GM20000 (cell line): ENCODE data around the gene ALPG.
"Not testable (repeated sequence)": the region's sequence is repeated elsewhere in the genome, so short reads cannot be mapped to it uniquely, and the experiment has no call there.

Experiments used
- DNase-seq: peaks from one replicate; pipeline ENCODE4 v3.0.0; 2012; ENCODE audit warnings: low spot score
- CTCF ChIP-seq: IDR thresholded peaks from 2 replicates; pipeline ENCODE4 v1.5.1; 2012; ENCODE audit warnings: mild to moderate bottlenecking, control low read depth; ENCODE audit errors: extremely low read depth, missing control alignments

ALPG gene

GRCh38 chr2:232448304-232448690 lies 41.7 kb downstream of the ALPG start:
- TF ChIP-seq CTCF = no peak
- DNase-seq = no peak

- no peak for TF ChIP-seq CTCF
- DNase-seq = no peak
Measured at GRCh38 chr2:232449964-232450363, 43.3 kb downstream of the ALPG start.

- DNase-seq = not testable (repeated sequence)
Measured at GRCh38 chr2:232451645-232452044, 45.0 kb downstream of the ALPG start.

GRCh38 chr2:232454630-232455029 lies 48.0 kb downstream of the ALPG start:
- no peak for TF ChIP-seq CTCF
- no peak for DNase-seq

GRCh38 chr2:232455426-232456255 lies 49.0 kb downstream of the ALPG start, which contains the start of gene ALPI:
ALPI (plus strand) TSS chr2:232456153; CDS start chr2:232456200, 47 bp downstream.
- no peak for DNase-seq
- no peak for TF ChIP-seq CTCF

GRCh38 chr2:232456296-232457120 lies 49.9 kb downstream of the ALPG start:
- DNase-seq = no peak
- no peak for TF ChIP-seq CTCF

- no peak for TF ChIP-seq CTCF
- no peak for DNase-seq
Measured at GRCh38 chr2:232457121-232458011, 50.7 kb downstream of the ALPG start.
